HEK293 (cell line): ENCODE measurements around the gene PRRT1B.
A peak's percentile ranks its signal among the peaks of the same experiment; 100 is the strongest.

Experiments
- CTCF ChIA-PET: fragments of 350-600 bp; formaldehyde crosslinking; extraction: SDS; loops from one replicate; lab custom pipeline; 2021; ENCODE audit warnings: antibody characterized with exemption; lab: Yijun Ruan, JAX
- POLR2A ChIA-PET: fragments of 300-600 bp; formaldehyde crosslinking; extraction: SDS; loops from one replicate; lab custom pipeline; 2020; ENCODE audit warnings: antibody characterized with exemption, inconsistent platforms; lab: Yijun Ruan, JAX
- H3K27ac ChIP-seq: fragments of 200-500 bp; sonication (Bioruptor generic); 2 replicates; pipeline ENCODE4 v1.5.1; 2014; ENCODE audit warnings: low read depth, low read length, control low read depth, inconsistent platforms; ENCODE audit errors: extremely low read depth
- H3K36me3 ChIP-seq, 2 experiments: fragments of 200-500 bp in 1 of 2; sonication (Bioruptor generic) in 1 of 2; 1 replicate in 1 of 2; 2 replicates in 1 of 2; pipeline ENCODE4 v1.5.1; 2014 to 2017; ENCODE audit warnings: inconsistent platforms in 2 of 2, low read length in 2 of 2; ENCODE audit not compliant: control insufficient read depth in 2 of 2, insufficient read depth in 1 of 2
- H3K4me1 ChIP-seq: fragments of 200-500 bp; sonication (Bioruptor generic); 2 replicates; pipeline ENCODE4 v1.5.1; 2014; ENCODE audit warnings: mild to moderate bottlenecking, low read length, inconsistent platforms; ENCODE audit not compliant: control insufficient read depth, insufficient read depth
- H3K4me3 ChIP-seq: 2 replicates; pipeline ENCODE4 v1.5.1; 2011; ENCODE audit warnings: low read depth, mild to moderate bottlenecking, control low read depth, low read length, moderate library complexity
- H3K9me3 ChIP-seq: fragments of 200-500 bp; sonication (Bioruptor generic); 2 replicates; pipeline ENCODE4 v1.5.1; 2014; ENCODE audit warnings: low read depth, low read length, inconsistent platforms; ENCODE audit not compliant: control insufficient read depth, insufficient read depth
- GLIS1 ChIP-seq: fragments of 450-650 bp; formaldehyde crosslinking; IDR thresholded peaks from 2 replicates; pipeline ENCODE4 v1.5.1; 2016; ENCODE audit warnings: missing biosample characterization, missing genetic modification characterization
- HOXC10 ChIP-seq: sonication (generic); formaldehyde crosslinking; IDR thresholded peaks from 2 replicates; pipeline ENCODE4 v1.8.1; 2023; ENCODE audit warnings: mild to moderate bottlenecking, missing genetic modification reagents
- KLF1 ChIP-seq: fragments of 450-650 bp; formaldehyde crosslinking; IDR thresholded peaks from 2 replicates; pipeline ENCODE4 v1.5.1; 2016; ENCODE audit warnings: missing biosample characterization, missing genetic modification characterization
- ZIC2 ChIP-seq: fragments of 450-650 bp; formaldehyde crosslinking; IDR thresholded peaks from 2 replicates; pipeline ENCODE4 v1.5.1; 2016; ENCODE audit warnings: missing biosample characterization, missing genetic modification characterization
- ZNF184 ChIP-seq: fragments of 450-650 bp; IDR thresholded peaks from 2 replicates; pipeline ENCODE4 v1.5.1; 2018; ENCODE audit warnings: missing biosample characterization, mild to moderate bottlenecking, missing genetic modification characterization
- ZNF223 ChIP-seq: fragments of 450-650 bp; formaldehyde crosslinking; IDR thresholded peaks from 2 replicates; pipeline ENCODE4 v1.5.1; 2016; ENCODE audit warnings: missing biosample characterization, missing genetic modification characterization
- ZNF311 ChIP-seq: fragments of 450-650 bp; formaldehyde crosslinking; IDR thresholded peaks from 2 replicates; pipeline ENCODE4 v1.5.1; 2017; ENCODE audit warnings: missing biosample characterization, missing genetic modification characterization, borderline replicate concordance
- ZNF37A ChIP-seq: fragments of 450-650 bp; IDR thresholded peaks from 2 replicates; pipeline ENCODE4 v1.5.1; 2018; ENCODE audit warnings: missing biosample characterization, missing genetic modification characterization
- ZNF423 ChIP-seq: fragments of 450-650 bp; formaldehyde crosslinking; IDR thresholded peaks from 2 replicates; pipeline ENCODE4 v1.5.1; 2016; ENCODE audit warnings: missing biosample characterization, missing genetic modification characterization
- ZNF473 ChIP-seq: fragments of 450-650 bp; formaldehyde crosslinking; IDR thresholded peaks from 2 replicates; pipeline ENCODE4 v1.5.1; 2017; ENCODE audit warnings: missing biosample characterization, missing genetic modification characterization
- ZNF510 ChIP-seq: fragments of 450-650 bp; formaldehyde crosslinking; IDR thresholded peaks from 2 replicates; pipeline ENCODE4 v1.5.1; 2018; ENCODE audit warnings: mild to moderate bottlenecking, missing genetic modification characterization, missing biosample characterization; ENCODE audit not compliant: insufficient replicate concordance
- ZNF518A ChIP-seq: fragments of 450-650 bp; formaldehyde crosslinking; conservative IDR thresholded peaks from 2 replicates; pipeline ENCODE4 v1.5.1; 2016; ENCODE audit warnings: low read depth, missing biosample characterization, missing genetic modification characterization
- ZNF600 ChIP-seq: fragments of 450-650 bp; formaldehyde crosslinking; IDR thresholded peaks from 2 replicates; pipeline ENCODE4 v1.5.1; 2016; ENCODE audit warnings: missing biosample characterization, missing genetic modification characterization
- ZNF660 ChIP-seq: fragments of 450-650 bp; IDR thresholded peaks from 2 replicates; pipeline ENCODE4 v1.5.1; 2018; ENCODE audit warnings: missing biosample characterization, mild to moderate bottlenecking, missing genetic modification characterization
- ZNF777 ChIP-seq: fragments of 450-650 bp; formaldehyde crosslinking; IDR thresholded peaks from 2 replicates; pipeline ENCODE4 v1.5.1; 2017; ENCODE audit warnings: missing biosample characterization, missing genetic modification characterization, borderline replicate concordance
- TF ChIP-seq, protein P1 (sequence below): fragments of 450-650 bp; IDR thresholded peaks from 2 replicates; pipeline ENCODE4 v1.5.1; 2018; ENCODE audit warnings: missing biosample characterization, mild to moderate bottlenecking, missing genetic modification characterization

The PRRT1B gene

GRCh38 chr9:131587331-131587730 lies 42.0 kb downstream of the PRRT1B start:
- Histone ChIP-seq H3K9me3 (no peaks in the 10 kb centered on the region), H3K36me3 (peaks cover 0 to 61% of the 10 kb centered on the region in 2 experiments; a peak in 2 of 3 replicates), H3K4me1 (no peaks in the 10 kb centered on the region), H3K4me3 (no peak overlapping the region), H3K27ac (no peak overlapping the region)
- ChIA-PET CTCF (interaction anchor here (8.8 kb wide), 1 partner anchor 155 kb away, joined by 193 read pairs; the partner anchor contains the start of gene RAPGEF1), POLR2A (no interaction called here)
- no peak for TF ChIP-seq ZNF223
- no peak for TF ChIP-seq ZNF37A (tag by site-specific recombination)
- no peak for TF ChIP-seq ZNF660 (tag by site-specific recombination)
- no peak for TF ChIP-seq ZNF311 (tag by site-specific recombination)
- no peak for TF ChIP-seq ZNF473
- TF ChIP-seq ZNF600 (tag by site-specific recombination) = 0 out of 2 replicates have a peak, but pooled peaks have one; percentile 16
- TF ChIP-seq, protein P1, sequence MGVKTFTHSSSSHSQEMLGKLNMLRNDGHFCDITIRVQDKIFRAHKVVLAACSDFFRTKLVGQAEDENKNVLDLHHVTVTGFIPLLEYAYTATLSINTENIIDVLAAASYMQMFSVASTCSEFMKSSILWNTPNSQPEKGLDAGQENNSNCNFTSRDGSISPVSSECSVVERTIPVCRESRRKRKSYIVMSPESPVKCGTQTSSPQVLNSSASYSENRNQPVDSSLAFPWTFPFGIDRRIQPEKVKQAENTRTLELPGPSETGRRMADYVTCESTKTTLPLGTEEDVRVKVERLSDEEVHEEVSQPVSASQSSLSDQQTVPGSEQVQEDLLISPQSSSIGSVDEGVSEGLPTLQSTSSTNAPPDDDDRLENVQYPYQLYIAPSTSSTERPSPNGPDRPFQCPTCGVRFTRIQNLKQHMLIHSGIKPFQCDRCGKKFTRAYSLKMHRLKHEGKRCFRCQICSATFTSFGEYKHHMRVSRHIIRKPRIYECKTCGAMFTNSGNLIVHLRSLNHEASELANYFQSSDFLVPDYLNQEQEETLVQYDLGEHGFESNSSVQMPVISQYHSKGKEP (tag by site-specific recombination) = no peak
- TF ChIP-seq ZNF518A = no peak
- peak; percentile 55 for TF ChIP-seq ZIC2 (tag by site-specific recombination)
- TF ChIP-seq GLIS1 (tag by site-specific recombination) = 0 out of 2 replicates have a peak, but pooled peaks have one; percentile 13
- no peak for TF ChIP-seq ZNF184 (tag by site-specific recombination)
- no peak for TF ChIP-seq ZNF777 (tag by site-specific recombination)

DNA sequence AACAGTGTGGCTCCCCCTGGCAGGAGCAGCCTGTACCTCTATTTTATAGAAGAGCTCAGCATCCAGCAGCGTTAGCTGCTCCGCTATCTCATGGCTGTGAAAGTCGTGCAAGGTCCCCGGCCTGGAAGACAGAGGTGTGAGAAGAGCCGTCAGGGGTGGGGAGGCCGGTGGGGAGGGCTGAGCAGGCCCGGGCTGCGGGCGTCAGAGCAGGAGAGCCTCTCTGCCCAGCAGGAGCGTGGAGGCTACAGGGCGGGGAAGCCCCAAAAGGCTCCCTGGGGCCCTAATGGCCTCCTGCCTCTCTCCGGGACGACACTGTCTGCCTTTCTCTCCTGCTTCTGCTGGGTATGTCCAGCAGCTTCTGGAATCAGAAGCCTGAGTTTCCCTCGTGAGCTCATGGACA lies 42.6 kb downstream of the PRRT1B start:
- Histone ChIP-seq H3K36me3 (peaks cover 0 to 56% of the 10 kb centered on the region in 2 experiments; a peak in 2 of 3 replicates), H3K4me1 (no peaks in the 10 kb centered on the region), H3K27ac (no peak overlapping the region), H3K4me3 (no peak overlapping the region), H3K9me3 (no peaks in the 10 kb centered on the region)
- TF ChIP-seq ZNF423 (tag by site-specific recombination) = no peak
- peak; percentile 34; the same call in 1 of the 2 replicates for TF ChIP-seq ZIC2 (tag by site-specific recombination)
- no peak for TF ChIP-seq ZNF510
- no peak for TF ChIP-seq HOXC10 (CRISPR knock-in tag)
- no peak for TF ChIP-seq KLF1 (tag by site-specific recombination)
- CTCF ChIA-PET = interaction anchor here (0.7 to 8.8 kb wide), 3 partner anchors 149 to 556 kb away, joined by 3 to 193 read pairs (median 3); partner anchors contain the start of gene RAPGEF1
- POLR2A ChIA-PET = interaction anchor here (0.5 kb wide), 1 partner anchor 195 kb away, joined by 3 read pairs; no protein-coding TSS in a partner anchor
